MCF 10A (cell line): ENCODE measurements around the gene SLC25A3. TPM values are rescaled to one million over a fixed set of nuclear protein-coding genes. Genes with fewer than 3 reads are reported as not detected.

Experiments
- BruUV-seq: library from RNA; stranded (reverse); fragments of 400-500 nt; replicated peaks from 2 replicates; lab custom pipeline; 2021; lab: Mats Ljungman, UMichigan
- CTCF ChIA-PET: fragments of 300-600 bp; sonication (Branson Sonifier 250); formaldehyde crosslinking; extraction: SDS; loops from one replicate; lab custom pipeline; 2021; ENCODE audit warnings: antibody characterized with exemption, inconsistent platforms; lab: Yijun Ruan, JAX
- POLR2A ChIA-PET: fragments of 300-600, 350-650 bp; sonication (Branson Sonifier 250); formaldehyde crosslinking; extraction: SDS; loops from one replicate; lab custom pipeline; 2020; ENCODE audit warnings: antibody characterized with exemption, inconsistent platforms; lab: Yijun Ruan, JAX
- DNase-seq: peaks from one replicate; pipeline ENCODE4 v3.0.0-alpha.2; 2018; ENCODE audit not compliant: unreplicated experiment
- H3K27ac Mint-ChIP-seq: one replicate; pipeline ENCODE4 v1.8.0; 2022; ENCODE audit warnings: mild to moderate bottlenecking, low read depth, mixed read lengths; ENCODE audit not compliant: unreplicated experiment
- H3K27me3 Mint-ChIP-seq: one replicate; pipeline ENCODE4 v1.8.0; 2022; ENCODE audit warnings: mixed read lengths; ENCODE audit not compliant: insufficient read depth, unreplicated experiment
- H3K36me3 Mint-ChIP-seq: one replicate; pipeline ENCODE4 v1.8.0; 2022; ENCODE audit warnings: mild to moderate bottlenecking, moderate library complexity, mixed read lengths; ENCODE audit not compliant: insufficient read depth, unreplicated experiment
- H3K4me1 Mint-ChIP-seq: one replicate; pipeline ENCODE4 v1.8.0; 2022; ENCODE audit warnings: mixed read lengths; ENCODE audit not compliant: insufficient read depth, unreplicated experiment
- H3K4me3 Mint-ChIP-seq: one replicate; pipeline ENCODE4 v1.8.0; 2022; ENCODE audit warnings: mild to moderate bottlenecking, moderate library complexity, mixed read lengths; ENCODE audit not compliant: unreplicated experiment
- H3K9me3 Mint-ChIP-seq: one replicate; pipeline ENCODE4 v1.8.0; 2022; ENCODE audit warnings: mixed read lengths; ENCODE audit not compliant: unreplicated experiment
- CTCF ChIP-seq: fragments of 200-600 bp; IDR thresholded peaks from one replicate; pipeline ENCODE4 v1.8.0; 2022; ENCODE audit warnings: antibody characterized with exemption, mild to moderate bottlenecking; ENCODE audit not compliant: unreplicated experiment
- intact Hi-C: fragments of 100-400 bp; cut with micrococcal nuclease; formaldehyde crosslinking; loops from 2 replicates; pipeline ENCODE4 v1.14.1; 2022
- total RNA-seq: library from RNA; stranded (reverse); gene quantifications from 2 replicates; pipeline ENCODE4 v1.2.3, GENCODE V29; 2022

Gene SLC25A3
- total RNA-seq, 1 experiment from 2014 or later: 694 TPM

- Mint-ChIP-seq H3K4me3 (peak overlapping the region; percentile 93), H3K27ac (peak overlapping the region; percentile 93), H3K27me3 (no peaks in the 10 kb centered on the region), H3K9me3 (no peaks in the 10 kb centered on the region), H3K4me1 (peaks cover 7% of the 10 kb centered on the region), H3K36me3 (peaks cover 15% of the 10 kb centered on the region)
- ChIA-PET CTCF (interaction anchor here (0.6 to 9.2 kb wide), 6 partner anchors 40 to 118 kb away, joined by 3 to 90 read pairs (median 5); partner anchors contain the start of gene SLC25A3), POLR2A (interaction anchor here (0.6 to 13.4 kb wide), 14 partner anchors 8 to 1405 kb away, joined by 3 to 255 read pairs (median 3); partner anchors contain the start of genes SLC25A3 and TMPO)
- BruUV-seq: no TSS peak
- intact Hi-C loops: loop anchor here (5.0 kb wide), 1 partner anchor 644 kb away; no protein-coding TSS in a partner anchor
- TF ChIP-seq CTCF: no peak
- peak; percentile 31 for DNase-seq
These were observed 53.0 kb downstream of the SLC25A3 start for GRCh38 chr12:98646294-98647090.

- H3K27me3 Mint-ChIP-seq: no peaks in the 10 kb centered on the region
- intact Hi-C loops: no loop called here
- no peak overlapping the region for H3K4me3 Mint-ChIP-seq
- BruUV-seq: no TSS peak
- ChIA-PET CTCF (interaction anchor here (0.6 to 9.2 kb wide), 12 partner anchors 11 to 1069 kb away, joined by 3 to 90 read pairs (median 4); partner anchors contain the start of gene SLC25A3), POLR2A (interaction anchor here (0.8 to 13.4 kb wide), 2 partner anchors 33 to 56 kb away, joined by 3 to 255 read pairs; partner anchors contain the start of gene SLC25A3)
- H3K9me3 Mint-ChIP-seq: no peaks in the 10 kb centered on the region
- no peak for DNase-seq
- H3K27ac Mint-ChIP-seq: no peak overlapping the region
- H3K36me3 Mint-ChIP-seq: peaks cover 15% of the 10 kb centered on the region
- peaks cover 4% of the 10 kb centered on the region for H3K4me1 Mint-ChIP-seq
- TF ChIP-seq CTCF: no peak
These were observed 57.8 kb downstream of the SLC25A3 start for GRCh38 chr12:98651328-98651727.

- intact Hi-C loops: loop anchor here (1.0 to 2.0 kb wide), 3 partner anchors 48 to 235 kb away; no protein-coding TSS in a partner anchor
- no TSS peak for BruUV-seq
- Mint-ChIP-seq H3K27ac (no peak overlapping the region), H3K4me3 (no peak overlapping the region), H3K36me3 (peaks cover 18% of the 10 kb centered on the region), H3K9me3 (no peaks in the 10 kb centered on the region), H3K27me3 (no peaks in the 10 kb centered on the region), H3K4me1 (peaks cover 8% of the 10 kb centered on the region)
- CTCF ChIA-PET: interaction anchor here (0.7 to 9.2 kb wide), 26 partner anchors 9 to 1677 kb away, joined by 3 to 90 read pairs (median 4); partner anchors contain the start of genes IKBIP and TMPO
- POLR2A ChIA-PET: interaction anchor here (0.9 to 2.1 kb wide), 3 partner anchors 9 to 87 kb away, joined by 3 to 16 read pairs (median 6); partner anchors contain the start of gene SLC25A3
- peak; percentile 73 for DNase-seq
- TF ChIP-seq CTCF: peak; percentile 79
These were observed 60.5 kb downstream of the SLC25A3 start for GRCh38 chr12:98653866-98654493.

Other genes starting within 250 kb of the SLC25A3 start
- gene TMPO, start 78.1 kb upstream of the SLC25A3 start, total RNA-seq: 44.9 and 62.5 TPM in 2 replicates
- gene IKBIP, start 51.1 kb downstream of the SLC25A3 start, total RNA-seq: 29.2 and 43.0 TPM in 2 replicates
- 5.9 and 9.1 TPM in 2 replicates for gene APAF1, start 51.6 kb downstream of the SLC25A3 start, total RNA-seq